IMR-90 (cell line): ENCODE results near the gene EVA1A. TPM values are rescaled to one million over a fixed set of nuclear protein-coding genes. Genes with fewer than 3 reads are reported as not detected.

Experiments
- ATAC-seq: fragments of 200-7000 bp; cut with Tn5 transposase; 2 replicates; pipeline ENCODE4 v1.9.1; 2020; ENCODE audit warnings: low read depth, mild to moderate bottlenecking, moderate library complexity
- BruUV-seq: library from RNA; stranded (reverse); fragments of 400-500 nt; replicated peaks from 2 replicates; lab custom pipeline; 2021; lab: Mats Ljungman, UMichigan
- CTCF ChIA-PET: fragments of 300-600 bp; formaldehyde crosslinking; extraction: SDS; loops from one replicate; lab custom pipeline; 2021; ENCODE audit warnings: antibody characterized with exemption; lab: Yijun Ruan, JAX
- POLR2A ChIA-PET: fragments of 300-600 bp; sonication (Branson Sonifier 250); formaldehyde crosslinking; loops from one replicate; lab custom pipeline; 2022; ENCODE audit warnings: antibody characterized with exemption; ENCODE audit not compliant: unreplicated experiment; lab: Charles Lee
- DNase-seq: peaks from one replicate; pipeline ENCODE4 v3.0.0; 2013
- H2AFZ ChIP-seq: replicated peaks from 2 replicates; pipeline ENCODE3; 2013; ENCODE audit warnings: low read length, mild to moderate bottlenecking; ENCODE audit not compliant: poor library complexity
- H2AK5ac ChIP-seq: 2 replicates; pipeline ENCODE4 v1.6.1; 2013; ENCODE audit warnings: low read depth, low read length, inconsistent platforms
- H2AK9ac ChIP-seq: replicated peaks from 2 replicates; pipeline ENCODE3; 2013; ENCODE audit warnings: mild to moderate bottlenecking, low read depth, low read length, moderate library complexity; ENCODE audit not compliant: poor library complexity
- H2BK120ac ChIP-seq: 2 replicates; pipeline ENCODE4 v1.6.1; 2013; ENCODE audit warnings: low read depth, low read length, inconsistent platforms
- H2BK15ac ChIP-seq: 3 replicates; pipeline ENCODE4 v1.6.1; 2013; ENCODE audit warnings: low read depth, low read length, inconsistent platforms
- H2BK20ac ChIP-seq: 2 replicates; pipeline ENCODE4 v1.6.1; 2013; ENCODE audit warnings: low read depth, mild to moderate bottlenecking, inconsistent platforms, low read length, moderate library complexity
- H2BK5ac ChIP-seq: 2 replicates; pipeline ENCODE4 v1.6.1; 2013; ENCODE audit warnings: mild to moderate bottlenecking, low read depth, low read length, inconsistent platforms; ENCODE audit not compliant: poor library complexity, severe bottlenecking
- H3K14ac ChIP-seq: replicated peaks from 2 replicates; pipeline ENCODE4 v1.6.1; 2013; ENCODE audit warnings: low read depth, low read length, inconsistent platforms
- H3K18ac ChIP-seq: 2 replicates; pipeline ENCODE4 v1.6.1; 2013; ENCODE audit warnings: low read depth, low read length, control low read depth
- H3K23ac ChIP-seq: 2 replicates; pipeline ENCODE4 v1.6.1; 2013; ENCODE audit warnings: low read depth, low read length, inconsistent platforms
- H3K27ac ChIP-seq: 2 replicates; pipeline ENCODE4 v1.5.1; 2013; ENCODE audit warnings: mild to moderate bottlenecking, control low read depth, low read length; ENCODE audit not compliant: insufficient read depth
- H3K27me3 ChIP-seq: 2 replicates; pipeline ENCODE4 v1.6.1; 2013; ENCODE audit warnings: low read length; ENCODE audit not compliant: control insufficient read depth, insufficient read depth
- H3K36me3 ChIP-seq: 2 replicates; pipeline ENCODE4 v1.6.1; 2013; ENCODE audit warnings: low read length, mixed read lengths; ENCODE audit not compliant: control insufficient read depth, insufficient read depth
- H3K4ac ChIP-seq: 2 replicates; pipeline ENCODE4 v1.6.1; 2013; ENCODE audit warnings: low read depth, low read length, inconsistent platforms
- H3K4me1 ChIP-seq: 2 replicates; pipeline ENCODE4 v1.6.1; 2013; ENCODE audit warnings: low read length, mixed read lengths; ENCODE audit not compliant: control insufficient read depth, insufficient read depth
- H3K4me2 ChIP-seq: 2 replicates; pipeline ENCODE4 v1.6.1; 2013; ENCODE audit warnings: low read depth, mild to moderate bottlenecking, control low read depth, low read length, moderate library complexity
- H3K4me3 ChIP-seq: 2 replicates; pipeline ENCODE4 v1.5.1; 2013; ENCODE audit warnings: low read depth, mild to moderate bottlenecking, control low read depth, low read length, moderate library complexity; ENCODE audit not compliant: insufficient read depth
- H3K56ac ChIP-seq: 2 replicates; pipeline ENCODE4 v1.6.1; 2013; ENCODE audit warnings: low read length, inconsistent platforms; ENCODE audit not compliant: insufficient read depth; ENCODE audit errors: extremely low read depth
- H3K79me1 ChIP-seq, 2 experiments: 2 replicates each; pipeline ENCODE4 v1.6.1; 2013; ENCODE audit warnings: low read length in 2 of 2, inconsistent platforms in 1 of 2, low read depth in 1 of 2
- H3K9ac ChIP-seq: 2 replicates; pipeline ENCODE4 v1.6.1; 2013; ENCODE audit warnings: low read depth, low read length, control low read depth
- H3K9me1 ChIP-seq: 2 replicates; pipeline ENCODE4 v1.6.1; 2013; ENCODE audit warnings: low read length, inconsistent platforms; ENCODE audit not compliant: insufficient read depth
- H3K9me3 ChIP-seq: 2 replicates; pipeline ENCODE4 v1.6.1; 2013; ENCODE audit warnings: low read length; ENCODE audit not compliant: control insufficient read depth, insufficient read depth
- H4K20me1 ChIP-seq: 2 replicates; pipeline ENCODE4 v1.6.1; 2013; ENCODE audit warnings: low read length, inconsistent platforms; ENCODE audit not compliant: insufficient read depth
- H4K5ac ChIP-seq: 2 replicates; pipeline ENCODE4 v1.6.1; 2013; ENCODE audit warnings: mild to moderate bottlenecking, low read depth, low read length, control low read depth
- H4K8ac ChIP-seq, 2 experiments: 2 replicates each; pipeline ENCODE4 v1.6.1; 2013; ENCODE audit warnings: low read depth in 2 of 2, low read length in 2 of 2, control low read depth in 1 of 2, inconsistent platforms in 1 of 2
- H4K91ac ChIP-seq: 2 replicates; pipeline ENCODE4 v1.6.1; 2013; ENCODE audit warnings: low read depth, low read length, inconsistent platforms; ENCODE audit not compliant: insufficient read depth
- NFE2L2 ChIP-seq: fragments of 150-350 bp; IDR thresholded peaks from 2 replicates; pipeline ENCODE4 v1.6.1; 2016; ENCODE audit warnings: low read depth, mild to moderate bottlenecking, low read length
- POLR2A ChIP-seq: IDR thresholded peaks from 2 replicates; pipeline ENCODE4 v1.6.1; 2012; ENCODE audit warnings: mild to moderate bottlenecking, low read depth, low read length
- RAD21 ChIP-seq: IDR thresholded peaks from 2 replicates; pipeline ENCODE4 v1.6.1; 2012; ENCODE audit warnings: low read length, improper control_type of control experiment
- RCOR1 ChIP-seq: IDR thresholded peaks from 2 replicates; pipeline ENCODE4 v1.6.1; 2012; ENCODE audit warnings: mild to moderate bottlenecking, low read length, improper control_type of control experiment; ENCODE audit not compliant: insufficient replicate concordance
- RFX5 ChIP-seq: IDR thresholded peaks from 2 replicates; pipeline ENCODE4 v1.8.0; 2012; ENCODE audit warnings: low read depth, mild to moderate bottlenecking, low read length, moderate library complexity
- WGBS, 2 experiments: methylation state at CpG; one replicate each; pipeline versions ENCODE4 v1.1.5 to v1.1.7; 2013; ENCODE audit warnings: missing lambda C conversion rate in 2 of 2; ENCODE audit not compliant: insufficient read length in 1 of 2; ENCODE audit errors: extremely low coverage in 2 of 2; 5-methylcytosine and 5-hydroxymethylcytosine counted together
- dilution Hi-C: fragments of 300-500 bp; cut with HindIII; formaldehyde crosslinking; loops from one replicate; pipeline ENCODE4 v1.14.3; 2018; ENCODE audit warnings: low sequenced_read_pairs; ENCODE audit not compliant: unreplicated experiment
- in situ Hi-C: fragments of 300-500 bp; cut with MboI; formaldehyde crosslinking; loops from 3 replicates; pipeline ENCODE4 v1.14.3; 2019; ENCODE audit warnings: low sequenced_read_pairs, inconsistent platforms, mixed read lengths
- intact Hi-C: fragments of 100-400 bp; cut with micrococcal nuclease; formaldehyde crosslinking; loops from 2 replicates; pipeline ENCODE4 v1.10.0; 2022
- polyA plus RNA-seq, 3 experiments: library from polyadenylated mRNA; depleted of rRNA; stranded (reverse); fragments of >200 nt; gene quantifications; 2 replicates each; pipeline ENCODE4 v1.2.3, GENCODE V29; 2012; ENCODE audit warnings: low replicate concordance in 1 of 3
- total RNA-seq: library from RNA; depleted of rRNA; stranded (reverse); fragments of >200 nt; gene quantifications from 2 replicates; pipeline ENCODE4 v1.2.3, GENCODE V29; 2012

The EVA1A gene
- total and polyA plus RNA-seq, 2 of the 4 experiments (the other 2 are of a cell fraction) = 54.5 to 93.7 TPM

DNA sequence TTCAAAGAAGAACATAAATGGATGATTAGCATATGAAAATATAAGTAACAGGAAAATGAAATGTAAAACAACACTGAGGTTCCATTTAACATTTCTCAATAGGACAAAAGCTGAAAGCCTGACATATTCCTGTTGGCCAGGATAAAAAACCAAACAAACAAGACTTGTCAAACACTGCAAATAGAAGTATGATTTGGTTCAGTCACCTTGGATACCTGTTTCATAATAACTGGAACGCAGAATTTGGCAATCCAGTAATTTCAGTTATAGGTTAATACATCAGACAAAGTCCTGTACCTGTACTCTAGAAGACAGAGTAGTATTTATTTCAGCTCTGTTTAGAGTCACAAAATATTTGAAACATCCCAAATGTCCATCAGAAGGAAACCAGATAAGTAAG lies 16.5 kb upstream of the EVA1A start:
- H3K36me3 ChIP-seq = no peaks in the 10 kb centered on the region
- TF ChIP-seq POLR2A (no peak), NFE2L2 (no peak), RAD21 (no peak), RCOR1 (no peak), RFX5 (no peak)
- no peak for DNase-seq
- H3K27me3 ChIP-seq = no peaks in the 10 kb centered on the region
- no peak overlapping the region for H2BK120ac ChIP-seq
- H2BK20ac ChIP-seq = no peak overlapping the region
- no peak overlapping the region for H3K4ac ChIP-seq
- no peaks in the 10 kb centered on the region for H4K20me1 ChIP-seq
- no CpG with 5 or more reads among the region's 1 CpG for WGBS, 2 experiments
- H3K79me1 ChIP-seq = peaks cover 0 to 3% of the 10 kb centered on the region in 2 experiments; a peak in 1 of 4 replicates
- H3K14ac ChIP-seq = no peak overlapping the region
- ChIA-PET POLR2A (no interaction called here), CTCF (no interaction called here)
- H2AFZ ChIP-seq = no peak overlapping the region
- H4K91ac ChIP-seq = no peak overlapping the region
- no peak overlapping the region for H2AK9ac ChIP-seq
- no peak overlapping the region for H4K5ac ChIP-seq
- H2BK15ac ChIP-seq = no peak overlapping the region
- in situ Hi-C loops (no loop called here), intact Hi-C loops (no loop called here), dilution Hi-C loops (no loop called here)
- H3K18ac ChIP-seq = no peak overlapping the region
- no peak for ATAC-seq
- no peaks in the 10 kb centered on the region for H3K9me1 ChIP-seq
- no peaks in the 10 kb centered on the region for H3K9me3 ChIP-seq
- H3K27ac ChIP-seq = no peak overlapping the region
- H2AK5ac ChIP-seq = no peak overlapping the region
- no peak overlapping the region for H3K9ac ChIP-seq
- no peak overlapping the region for H3K4me3 ChIP-seq
- no peaks in the 10 kb centered on the region for H3K4me1 ChIP-seq
- BruUV-seq = no TSS peak
- H3K4me2 ChIP-seq = no peak overlapping the region
- no peak overlapping the region for H3K56ac ChIP-seq
- no peak overlapping the region for H2BK5ac ChIP-seq
- no peak overlapping the region for H3K23ac ChIP-seq
- no peak overlapping the region for H4K8ac ChIP-seq
